Astrocyte (in vitro differentiated cells and primary cell): Measurements from ENCODE around the gene FBXL14.
"Not testable (repeated sequence)": the region's sequence is repeated elsewhere in the genome, so short reads cannot be mapped to it uniquely, and the experiment has no call there.

Experiments used
- EZH2 ChIP-seq: IDR thresholded peaks from 2 replicates; pipeline ENCODE4 v1.6.1; 2012; ENCODE audit warnings: mild to moderate bottlenecking, low read length, inconsistent platforms; ENCODE audit not compliant: insufficient read depth
- TF ChIP-seq, protein P1 (sequence below): IDR thresholded peaks from 2 replicates; pipeline ENCODE4 v1.5.1; 2011; ENCODE audit warnings: low read depth, mild to moderate bottlenecking, inconsistent platforms, low read length, moderate library complexity; ENCODE audit not compliant: insufficient read depth

- TF ChIP-seq EZH2, result not testable (repeated sequence)
- TF ChIP-seq, protein P1, sequence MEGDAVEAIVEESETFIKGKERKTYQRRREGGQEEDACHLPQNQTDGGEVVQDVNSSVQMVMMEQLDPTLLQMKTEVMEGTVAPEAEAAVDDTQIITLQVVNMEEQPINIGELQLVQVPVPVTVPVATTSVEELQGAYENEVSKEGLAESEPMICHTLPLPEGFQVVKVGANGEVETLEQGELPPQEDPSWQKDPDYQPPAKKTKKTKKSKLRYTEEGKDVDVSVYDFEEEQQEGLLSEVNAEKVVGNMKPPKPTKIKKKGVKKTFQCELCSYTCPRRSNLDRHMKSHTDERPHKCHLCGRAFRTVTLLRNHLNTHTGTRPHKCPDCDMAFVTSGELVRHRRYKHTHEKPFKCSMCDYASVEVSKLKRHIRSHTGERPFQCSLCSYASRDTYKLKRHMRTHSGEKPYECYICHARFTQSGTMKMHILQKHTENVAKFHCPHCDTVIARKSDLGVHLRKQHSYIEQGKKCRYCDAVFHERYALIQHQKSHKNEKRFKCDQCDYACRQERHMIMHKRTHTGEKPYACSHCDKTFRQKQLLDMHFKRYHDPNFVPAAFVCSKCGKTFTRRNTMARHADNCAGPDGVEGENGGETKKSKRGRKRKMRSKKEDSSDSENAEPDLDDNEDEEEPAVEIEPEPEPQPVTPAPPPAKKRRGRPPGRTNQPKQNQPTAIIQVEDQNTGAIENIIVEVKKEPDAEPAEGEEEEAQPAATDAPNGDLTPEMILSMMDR, result not testable (repeated sequence)
These were observed 36.3 kb downstream of the FBXL14 start for GRCh38 chr12:1558108-1558507.
